Skin of body (tissue), 2 donors: ENCODE results near the gene POLD1. TPM values are rescaled to one million over a fixed set of nuclear protein-coding genes. Genes with fewer than 3 reads are reported as not detected.
"Not testable (repeated sequence)": the region's sequence is repeated elsewhere in the genome, so short reads cannot be mapped to it uniquely, and the experiment has no call there.

ENCODE experiments used
- DNase-seq: peaks from one replicate; lab custom pipeline; 2025; lab: John Stamatoyannopoulos, UW
- total RNA-seq: library from RNA; depleted of rRNA; stranded (reverse); fragments of >200 nt; gene quantifications from one replicate; pipeline ENCODE4 v1.2.3, GENCODE V29; 2014

The POLD1 gene
- total RNA-seq, 1 donor from 2014 or later: 16.0 TPM

DNA sequence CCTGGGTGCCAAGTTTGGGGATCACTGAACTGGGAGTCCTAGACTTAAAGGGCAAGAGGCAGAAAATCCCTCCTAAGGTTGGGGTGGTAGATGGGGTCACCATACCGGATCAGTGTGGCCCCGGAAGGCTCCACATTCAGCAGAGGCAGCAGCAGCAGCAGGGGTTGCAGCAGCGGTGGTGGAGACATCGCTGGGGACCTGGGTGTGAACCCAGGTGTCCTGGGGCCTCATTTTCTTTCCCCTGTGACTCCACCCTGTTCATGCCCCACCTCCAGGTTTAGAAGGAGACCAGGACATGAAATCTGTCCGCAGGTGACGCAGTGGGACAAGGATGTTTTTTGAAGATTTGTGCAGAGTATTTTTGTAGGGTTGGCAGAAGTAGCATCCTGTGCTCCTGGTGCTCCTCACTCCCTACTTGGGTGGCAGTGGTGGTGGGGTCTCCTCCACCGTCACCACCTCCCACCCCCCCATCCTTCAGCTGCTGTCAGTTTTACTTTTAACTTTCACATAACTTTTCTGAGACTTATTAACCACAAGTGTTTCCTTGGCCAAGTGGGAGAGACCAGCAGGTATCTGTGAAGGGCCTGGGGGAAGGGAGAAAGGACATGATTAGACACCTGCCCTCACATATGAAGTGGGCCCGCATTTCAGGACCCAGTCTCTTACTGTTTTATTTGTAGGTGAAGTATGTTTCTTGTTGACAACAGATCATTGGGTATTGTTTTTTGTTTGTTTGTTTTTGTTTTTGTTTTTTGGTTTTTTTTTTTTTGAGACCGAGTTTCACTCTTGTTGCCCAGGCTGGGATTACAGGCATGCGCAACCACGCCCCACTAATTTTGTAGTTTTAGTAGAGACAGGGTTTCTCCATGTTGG, 18.5 kb upstream of the POLD1 start, which contains the start of gene NAPSA:
Gene NAPSA, minus strand, starts transcription at position 206 of the 873 bp plus-strand sequence. Its CDS starts 18 bp downstream, at position 188.
- no peak for DNase-seq

DNA sequence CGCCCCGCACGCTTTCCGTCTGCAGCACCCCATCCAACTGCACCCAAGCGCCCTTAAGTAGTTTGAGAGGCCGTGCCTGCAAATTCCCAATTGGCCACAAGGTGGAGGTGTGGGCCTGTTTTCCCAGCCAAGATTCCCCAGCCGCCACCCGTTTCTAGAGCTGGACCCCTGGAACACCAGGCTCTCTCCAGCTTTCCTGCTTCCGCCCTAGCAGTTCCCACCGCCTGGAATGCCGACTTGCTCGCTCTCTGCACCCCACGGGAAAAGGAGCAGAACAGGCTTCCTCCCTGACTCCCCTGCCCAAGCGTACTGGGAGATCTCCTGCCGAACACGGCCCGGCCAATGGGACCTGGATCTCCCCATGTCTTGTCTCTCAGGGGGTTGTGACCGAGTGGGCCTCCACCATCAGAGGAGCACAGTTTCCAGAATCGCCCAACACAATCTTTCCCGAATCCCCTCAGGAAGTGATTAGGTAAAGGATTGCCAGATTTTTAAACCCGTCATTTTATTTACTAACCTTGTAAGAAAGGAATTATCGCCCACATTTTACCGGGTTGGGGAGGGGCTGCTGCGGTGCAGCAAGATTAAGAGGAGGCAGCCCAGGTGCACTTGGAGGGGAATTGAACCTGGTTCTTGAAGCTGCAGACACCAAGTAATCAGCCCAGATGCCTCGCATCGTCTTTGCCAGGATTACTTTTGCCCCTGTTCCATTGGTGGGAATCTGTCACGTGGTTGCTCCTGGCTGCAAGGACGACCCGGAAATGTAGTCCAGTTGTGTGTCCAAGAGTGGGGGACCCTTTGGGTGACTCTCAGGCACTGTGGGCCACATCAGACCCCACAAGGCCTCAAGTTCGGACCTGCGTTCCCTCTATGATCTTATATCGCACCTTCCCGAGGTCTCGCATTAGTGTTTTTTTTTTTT, 15.2 kb upstream of the POLD1 start:
- DNase-seq: peak; percentile 81

DNA sequence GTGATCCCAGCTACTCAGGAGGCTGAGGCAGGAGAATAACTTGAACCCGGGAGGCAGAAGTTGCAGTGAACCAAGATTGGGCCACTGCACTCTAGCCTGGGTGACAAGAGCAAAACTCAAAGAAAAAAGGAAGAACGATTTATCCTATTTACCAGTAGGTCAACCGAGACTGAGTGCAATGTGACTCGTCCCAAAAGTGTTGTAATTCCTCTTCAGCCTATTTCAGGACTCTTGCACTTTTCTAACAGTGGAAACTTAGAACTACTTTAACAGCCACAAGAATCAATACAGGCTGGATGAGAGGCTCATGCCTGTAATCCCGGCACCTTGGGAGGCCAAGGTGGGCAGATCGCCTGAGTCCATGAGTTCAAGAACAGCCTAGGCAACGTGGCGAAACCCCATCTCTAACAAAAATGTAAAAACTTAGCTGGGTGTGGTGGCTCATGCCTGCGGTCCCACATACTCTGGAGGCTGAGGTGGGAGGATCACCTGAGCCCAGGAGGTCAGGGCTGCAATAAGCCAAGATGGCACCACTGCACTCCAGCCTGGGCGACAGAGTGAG, 12.2 kb upstream of the POLD1 start:
- DNase-seq: no peak

DNA sequence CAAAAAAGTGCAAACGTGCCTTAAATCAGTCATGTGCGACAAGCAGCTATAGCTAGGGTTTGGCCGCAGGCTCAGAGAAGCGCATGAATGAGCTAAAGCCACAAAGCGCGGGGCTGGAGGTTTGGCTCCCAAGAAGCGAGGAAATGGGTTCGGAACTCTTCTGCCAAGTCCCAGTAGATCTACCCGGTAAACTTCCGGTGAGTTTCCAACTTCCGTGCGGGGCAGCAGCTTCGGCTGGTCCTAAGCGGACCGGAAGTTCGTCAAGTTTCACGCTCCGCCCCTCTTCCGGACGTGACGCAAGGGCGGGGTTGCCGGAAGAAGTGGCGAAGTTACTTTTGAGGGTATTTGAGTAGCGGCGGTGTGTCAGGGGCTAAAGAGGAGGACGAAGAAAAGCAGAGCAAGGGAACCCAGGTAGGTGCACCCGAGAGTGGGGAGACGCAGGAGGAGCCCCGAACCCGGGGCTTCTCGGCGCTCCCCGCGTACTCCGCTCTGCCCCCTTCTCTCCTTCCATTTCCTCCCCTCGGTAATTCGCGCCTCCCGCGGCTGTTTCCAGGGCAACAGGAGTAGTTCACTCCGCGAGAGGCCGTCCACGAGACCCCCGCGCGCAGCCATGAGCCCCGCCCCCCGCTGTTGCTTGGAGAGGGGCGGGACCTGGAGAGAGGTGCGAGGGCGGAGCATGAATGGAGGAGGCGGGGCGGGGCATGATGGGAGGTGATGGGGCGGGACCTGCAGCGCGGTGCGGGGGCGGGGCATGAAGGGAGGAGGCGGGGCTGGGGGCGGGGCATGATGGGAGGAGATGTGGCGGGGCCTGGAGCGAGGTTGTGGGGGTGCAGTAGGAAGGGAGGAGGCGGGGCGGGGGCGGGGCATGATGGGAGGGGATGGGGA, 7.7 kb upstream of the POLD1 start, which contains the start of gene NR1H2:
Gene NR1H2, plus strand, starts transcription at position 292 of the 885 bp plus-strand sequence. CDS start 1,149 bp downstream, outside the sequence.
- DNase-seq: peak; percentile 98

DNA sequence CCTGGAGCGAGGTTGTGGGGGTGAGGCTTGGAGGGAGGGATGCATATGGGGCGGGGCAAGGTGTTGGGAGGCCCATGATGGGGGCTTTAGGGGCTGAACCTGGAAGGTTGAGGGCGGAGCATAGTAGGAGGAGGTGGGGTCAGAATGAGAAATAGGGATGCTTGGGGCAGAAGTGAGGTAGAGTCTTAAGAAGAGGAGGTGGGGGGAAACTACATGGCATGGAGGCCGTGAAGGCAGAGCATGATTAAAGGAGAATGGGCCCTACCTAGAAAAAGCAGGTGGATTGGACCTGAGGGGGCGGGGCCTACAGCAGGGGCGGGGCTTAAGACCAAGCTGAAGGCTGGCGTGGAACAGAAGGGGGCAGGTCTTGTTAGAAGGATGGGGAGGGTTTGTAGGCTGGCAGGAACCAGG, 7.1 kb upstream of the POLD1 start:
- no peak for DNase-seq

DNA sequence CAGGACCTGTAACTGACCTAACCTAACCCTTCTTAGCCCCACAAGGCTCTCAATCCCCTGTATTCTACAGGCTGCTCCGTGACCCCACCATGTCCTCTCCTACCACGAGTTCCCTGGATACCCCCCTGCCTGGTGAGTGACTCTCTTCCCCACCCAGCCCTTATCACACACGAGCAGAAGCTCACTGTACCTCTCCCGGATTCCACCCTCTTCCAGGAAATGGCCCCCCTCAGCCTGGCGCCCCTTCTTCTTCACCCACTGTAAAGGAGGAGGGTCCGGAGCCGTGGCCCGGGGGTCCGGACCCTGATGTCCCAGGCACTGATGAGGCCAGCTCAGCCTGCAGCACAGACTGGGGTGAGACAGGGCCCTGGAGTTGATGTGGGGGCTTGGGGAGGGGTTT, 6.6 kb upstream of the POLD1 start:
- no peak for DNase-seq

DNA sequence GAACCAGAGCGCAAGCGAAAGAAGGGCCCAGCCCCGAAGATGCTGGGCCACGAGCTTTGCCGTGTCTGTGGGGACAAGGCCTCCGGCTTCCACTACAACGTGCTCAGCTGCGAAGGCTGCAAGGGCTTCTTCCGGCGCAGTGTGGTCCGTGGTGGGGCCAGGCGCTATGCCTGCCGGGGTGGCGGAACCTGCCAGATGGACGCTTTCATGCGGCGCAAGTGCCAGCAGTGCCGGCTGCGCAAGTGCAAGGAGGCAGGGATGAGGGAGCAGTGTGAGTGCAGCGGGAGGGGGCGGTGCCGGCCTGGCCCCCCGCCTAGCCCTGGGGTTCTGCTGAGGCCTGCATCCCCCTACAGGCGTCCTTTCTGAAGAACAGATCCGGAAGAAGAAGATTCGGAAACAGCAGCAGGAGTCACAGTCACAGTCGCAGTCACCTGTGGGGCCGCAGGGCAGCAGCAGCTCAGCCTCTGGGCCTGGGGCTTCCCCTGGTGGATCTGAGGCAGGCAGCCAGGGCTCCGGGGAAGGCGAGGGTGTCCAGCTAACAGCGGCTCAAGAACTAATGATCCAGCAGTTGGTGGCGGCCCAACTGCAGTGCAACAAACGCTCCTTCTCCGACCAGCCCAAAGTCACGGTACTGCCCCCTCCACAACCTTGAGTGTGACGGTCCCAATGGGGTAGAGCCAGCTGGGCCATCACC, 5.8 kb upstream of the POLD1 start:
- DNase-seq: no peak

DNA sequence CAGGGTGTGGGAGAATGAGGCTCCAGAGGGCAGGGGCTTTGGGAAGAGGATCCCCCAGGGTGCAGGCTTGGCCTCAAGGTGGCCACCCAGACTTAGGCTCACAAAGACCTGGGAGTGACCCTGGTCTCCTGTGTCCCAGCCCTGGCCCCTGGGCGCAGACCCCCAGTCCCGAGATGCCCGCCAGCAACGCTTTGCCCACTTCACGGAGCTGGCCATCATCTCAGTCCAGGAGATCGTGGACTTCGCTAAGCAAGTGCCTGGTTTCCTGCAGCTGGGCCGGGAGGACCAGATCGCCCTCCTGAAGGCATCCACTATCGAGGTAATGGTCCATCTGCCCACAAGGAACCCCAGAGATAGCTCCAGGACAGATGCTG, 5.3 kb upstream of the POLD1 start:
- no peak for DNase-seq

DNA sequence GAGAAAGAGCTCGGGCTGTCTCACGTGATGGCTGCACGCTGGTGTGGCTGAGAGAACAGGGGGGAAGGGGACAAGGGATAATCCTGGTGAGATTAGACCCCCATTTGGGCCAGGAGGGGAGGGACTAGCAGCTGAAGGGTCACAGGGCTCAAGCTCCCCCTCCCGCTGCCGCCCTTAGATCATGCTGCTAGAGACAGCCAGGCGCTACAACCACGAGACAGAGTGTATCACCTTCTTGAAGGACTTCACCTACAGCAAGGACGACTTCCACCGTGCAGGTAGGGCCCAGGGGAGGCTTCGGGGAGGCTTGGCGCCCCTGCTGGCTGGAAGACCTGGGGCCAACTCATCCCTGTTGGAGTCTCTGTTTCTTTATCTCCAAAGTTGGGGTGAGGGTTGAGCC, 4.5 kb upstream of the POLD1 start:
- no peak for DNase-seq

DNA sequence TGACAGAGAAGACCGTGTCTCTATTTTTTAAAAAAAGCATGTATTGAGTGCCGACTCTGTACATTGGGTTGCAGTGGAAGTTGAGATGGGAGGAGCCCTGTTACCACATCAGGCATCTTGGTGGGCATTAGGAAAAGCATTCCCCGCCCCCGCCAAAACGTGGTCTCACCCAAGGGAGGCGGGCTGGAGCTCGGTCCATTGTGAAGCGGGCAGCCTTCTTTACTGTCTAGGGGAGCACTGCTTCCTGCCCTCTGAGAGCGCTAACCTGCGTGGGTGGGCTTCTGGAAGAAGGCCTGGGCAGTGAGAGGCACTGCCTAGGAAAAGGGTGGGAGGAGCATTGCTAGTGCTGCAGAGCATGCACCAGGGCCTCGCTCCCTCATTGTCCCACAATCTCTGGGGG, 4.0 kb upstream of the POLD1 start:
- no peak for DNase-seq

DNA sequence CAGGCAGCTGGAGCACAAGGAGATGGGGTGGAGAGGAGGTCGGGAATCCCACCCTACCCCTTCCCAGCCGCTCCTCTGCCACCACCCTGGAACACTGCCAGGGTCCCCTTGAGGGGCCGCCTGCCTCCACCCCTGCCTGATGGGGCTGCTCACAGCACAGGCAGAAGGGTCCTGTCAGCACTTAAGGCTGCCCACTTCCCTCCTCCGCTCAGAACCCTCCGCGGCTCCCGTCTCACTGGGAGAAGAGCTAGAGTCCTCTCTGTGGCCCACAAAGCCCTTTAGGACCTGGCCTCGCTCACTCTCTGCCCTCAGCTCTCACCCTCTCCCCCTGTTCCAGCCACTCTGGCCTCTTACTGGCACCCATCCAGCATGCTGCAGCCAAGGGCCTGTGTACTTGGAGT, 3.4 kb upstream of the POLD1 start:
- no peak for DNase-seq

DNA sequence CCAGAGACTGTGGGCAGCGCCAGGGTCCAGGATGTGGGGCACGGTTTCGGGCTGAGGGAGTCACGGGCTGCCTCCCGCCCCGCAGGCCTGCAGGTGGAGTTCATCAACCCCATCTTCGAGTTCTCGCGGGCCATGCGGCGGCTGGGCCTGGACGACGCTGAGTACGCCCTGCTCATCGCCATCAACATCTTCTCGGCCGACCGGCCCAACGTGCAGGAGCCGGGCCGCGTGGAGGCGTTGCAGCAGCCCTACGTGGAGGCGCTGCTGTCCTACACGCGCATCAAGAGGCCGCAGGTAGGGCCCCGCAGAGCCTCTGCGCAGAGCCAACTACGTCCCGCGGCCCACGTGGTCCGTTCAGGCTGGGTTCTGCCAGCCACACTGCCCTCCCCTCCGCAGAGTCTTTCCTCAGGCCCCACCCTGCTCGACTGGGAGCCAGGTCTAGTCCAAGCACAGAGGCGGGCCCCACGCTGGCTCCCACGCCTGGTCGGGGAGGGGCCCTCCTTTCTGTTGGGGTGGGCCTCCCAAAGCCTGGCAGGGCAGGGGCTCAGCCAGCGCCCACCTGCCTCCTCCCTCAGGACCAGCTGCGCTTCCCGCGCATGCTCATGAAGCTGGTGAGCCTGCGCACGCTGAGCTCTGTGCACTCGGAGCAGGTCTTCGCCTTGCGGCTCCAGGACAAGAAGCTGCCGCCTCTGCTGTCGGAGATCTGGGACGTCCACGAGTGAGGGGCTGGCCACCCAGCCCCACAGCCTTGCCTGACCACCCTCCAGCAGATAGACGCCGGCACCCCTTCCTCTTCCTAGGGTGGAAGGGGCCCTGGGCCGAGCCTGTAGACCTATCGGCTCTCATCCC, 2.0 kb upstream of the POLD1 start:
- DNase-seq: no peak

DNA sequence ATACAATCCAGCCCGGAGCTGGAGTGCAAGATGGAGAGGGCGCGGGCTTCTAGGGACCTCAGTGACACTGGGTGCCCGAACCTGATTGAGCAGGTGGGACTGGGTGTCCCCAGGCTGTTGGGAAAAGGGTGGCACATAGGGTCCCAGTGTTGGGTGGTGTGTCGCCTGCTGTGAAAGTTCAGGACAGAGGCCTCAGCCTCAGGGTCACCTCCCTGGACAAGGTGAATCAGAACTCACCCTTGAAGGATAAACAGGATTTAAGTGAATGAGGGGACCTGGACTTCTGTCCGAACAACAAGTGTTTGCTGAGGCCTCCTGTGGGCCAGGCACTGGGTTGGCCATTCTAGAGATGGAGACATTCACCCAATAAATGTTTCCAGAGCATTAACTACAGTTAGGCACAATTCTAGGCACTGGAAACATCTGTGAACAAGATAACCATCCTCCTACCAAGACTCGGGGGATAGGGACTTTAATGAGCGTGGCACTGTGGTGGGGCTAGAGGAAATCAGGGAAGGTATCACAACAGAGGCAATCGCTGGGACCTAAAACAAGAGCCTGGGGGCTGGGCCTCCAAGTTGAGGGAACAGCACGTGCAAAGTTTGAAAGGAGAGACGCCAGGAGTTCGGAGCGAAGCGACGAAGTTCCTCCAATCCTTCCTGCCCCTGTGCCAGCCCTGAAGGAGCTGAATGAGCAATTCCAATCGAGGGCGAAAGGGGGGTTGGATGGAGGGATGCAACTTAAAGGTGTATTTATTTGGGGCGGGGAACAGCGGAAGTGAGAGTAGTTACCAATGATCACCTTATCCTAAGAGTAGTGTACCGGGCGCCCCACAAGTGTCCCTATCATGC, 921 bp upstream of the POLD1 start:
- DNase-seq: peak; percentile 69

DNA sequence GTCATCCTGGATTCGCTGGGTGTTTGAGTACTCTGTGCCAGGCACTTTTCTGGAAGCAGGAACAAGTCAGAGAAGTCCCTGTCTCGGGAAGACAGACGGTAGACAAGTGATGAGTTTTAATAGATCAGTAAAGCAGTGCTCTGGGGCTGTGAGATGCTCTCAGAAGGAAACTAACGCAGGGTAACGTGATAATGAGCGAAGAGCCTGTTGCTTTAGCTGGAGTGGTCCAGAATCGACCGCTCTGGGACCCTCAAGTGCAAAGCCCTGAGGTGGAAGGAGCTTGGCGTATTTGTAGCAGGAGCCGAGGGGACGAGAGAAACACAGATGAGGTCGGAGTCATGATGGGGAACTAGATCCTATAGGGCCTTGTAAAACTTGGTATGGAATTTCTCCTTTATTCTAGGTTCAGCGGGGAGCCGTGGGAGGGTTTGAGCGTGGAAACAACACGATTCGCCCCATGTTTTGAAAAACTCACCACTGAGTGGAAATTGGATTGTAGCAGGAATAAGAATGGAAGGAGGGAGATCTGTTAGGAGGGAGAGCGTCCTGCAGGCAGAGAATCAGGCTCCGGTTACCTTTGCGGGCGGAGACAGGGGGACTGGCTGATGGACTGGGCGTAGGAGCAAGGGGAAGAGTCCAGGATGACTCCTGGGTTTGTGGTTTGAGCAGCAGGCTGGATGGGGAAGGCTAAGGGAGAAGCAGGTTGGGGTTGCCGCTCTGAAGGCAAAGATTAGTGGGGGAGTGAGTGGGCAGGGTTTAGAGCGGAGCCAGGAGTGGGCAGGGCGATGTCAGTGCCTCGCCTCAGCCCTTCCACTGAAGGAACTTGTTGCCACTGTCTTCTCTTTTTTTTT, 763 bp downstream of the POLD1 start:
- DNase-seq: no peak

DNA sequence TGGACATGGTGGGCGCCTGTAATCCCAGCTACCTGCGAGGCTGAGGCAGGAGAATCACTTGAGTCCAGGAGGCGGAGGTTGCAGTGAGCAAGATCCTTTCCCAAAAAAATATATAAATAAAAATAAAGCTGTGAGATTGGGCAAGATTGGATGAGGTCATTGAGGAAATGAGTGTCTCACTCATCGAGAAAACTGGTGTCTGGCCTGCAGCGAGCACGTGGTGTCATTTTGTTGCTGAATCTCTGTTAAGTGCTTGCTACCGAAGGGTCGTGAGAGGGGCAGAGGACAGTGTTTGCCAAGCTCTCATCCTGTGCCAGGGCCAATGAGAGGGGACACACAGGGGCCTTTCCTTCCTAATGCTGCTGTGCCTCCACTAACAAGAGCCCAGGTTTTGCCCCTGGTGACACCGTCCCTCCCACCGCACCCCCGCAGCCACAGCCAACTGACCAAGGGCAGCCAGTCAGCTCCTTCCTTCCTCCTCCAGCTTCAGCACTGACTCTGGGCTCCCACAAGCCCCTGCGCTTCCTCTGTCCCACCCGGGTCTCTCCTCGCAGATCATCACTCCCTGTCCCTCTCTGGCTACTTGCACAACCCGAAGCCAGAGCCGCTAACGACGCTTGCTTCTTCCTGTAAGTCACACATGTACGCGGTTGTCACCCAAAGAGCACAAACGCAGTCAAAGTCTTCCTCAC, 3.2 kb downstream of the POLD1 start:
- no peak for DNase-seq

DNA sequence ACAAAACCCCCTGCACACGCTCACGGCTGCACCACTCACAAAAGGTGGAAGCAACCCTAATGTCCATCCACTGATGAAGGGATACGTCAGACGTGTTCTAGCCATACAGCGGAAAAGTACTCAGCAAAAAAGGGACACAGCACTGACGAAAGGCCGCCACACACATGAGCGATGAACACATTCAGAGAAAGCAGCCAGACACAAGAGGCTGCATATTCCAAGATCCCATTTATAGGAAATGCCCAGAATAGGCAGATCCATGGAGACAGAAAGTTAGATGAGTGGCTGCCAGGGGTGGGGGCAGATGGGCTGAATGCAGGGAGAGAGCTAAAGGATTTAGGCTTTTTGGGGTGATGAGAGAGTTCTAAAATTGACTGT, 3.7 kb downstream of the POLD1 start:
- no peak for DNase-seq

DNA sequence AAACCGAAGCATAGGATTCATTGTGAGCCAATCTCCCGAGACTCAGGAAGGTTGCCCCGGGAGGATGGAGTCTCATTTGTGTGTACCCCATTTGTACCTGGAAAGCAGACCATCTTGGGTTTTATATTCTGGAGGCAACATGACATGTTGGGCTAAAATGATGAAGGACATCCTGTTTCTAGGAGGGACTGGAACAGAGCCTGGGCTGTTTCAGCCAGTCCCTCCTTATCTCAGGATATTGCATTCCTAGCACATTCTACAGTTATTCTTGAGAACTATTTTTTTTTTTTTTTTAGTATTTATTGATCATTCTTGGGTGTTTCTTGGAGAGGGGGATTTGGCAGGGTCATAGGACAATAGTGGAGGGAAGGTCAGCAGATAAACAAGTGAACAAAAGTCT, 6.1 kb downstream of the POLD1 start:
- not testable (repeated sequence) for DNase-seq
